HepG2 (cell line): ENCODE results near the gene TXNIP. TPM values are rescaled to one million over a fixed set of nuclear protein-coding genes. Genes with fewer than 3 reads are reported as not detected.

Experiments used
- ATAC-seq: fragments of 200-7000 bp; cut with Tn5 transposase; 3 replicates; pipeline ENCODE4 v1.9.1; 2020; ENCODE audit warnings: mild to moderate bottlenecking, moderate library complexity
- BruUV-seq: library from RNA; stranded (reverse); fragments of 400-500 nt; replicated peaks from 2 replicates; lab custom pipeline; 2021; lab: Mats Ljungman, UMichigan
- CTCF ChIA-PET: fragments of 300-600 bp; formaldehyde crosslinking; extraction: SDS; loops from one replicate; lab custom pipeline; 2021; ENCODE audit warnings: low total read pairs, inconsistent platforms, low intra/inter-chr PET ratio; lab: Yijun Ruan, JAX
- POLR2A ChIA-PET: fragments of 350-600 bp; sonication (Branson Sonifier 250); formaldehyde crosslinking; loops from one replicate; lab custom pipeline; 2020; ENCODE audit warnings: antibody characterized with exemption, inconsistent platforms; lab: Yijun Ruan, JAX
- DNase-seq: peaks from one replicate; pipeline ENCODE4 v3.0.0-alpha.2; 2015; ENCODE audit warnings: low spot score
- FAIRE-seq: peaks from 3 replicates; lab custom pipeline; 2011; peaks lifted over from hg19 to GRCh38; lab: Jason Lieb, UNC
- H2AFZ ChIP-seq: one replicate; pipeline ENCODE4 v1.6.1; 2011; ENCODE audit warnings: low read length, inconsistent platforms
- H3K27ac ChIP-seq: fragments of 300-600 bp; 3 replicates; pipeline ENCODE4 v1.8.0; 2011; ENCODE audit warnings: mixed run types, mild to moderate bottlenecking, mixed read lengths, low read length, inconsistent platforms; ENCODE audit not compliant: insufficient read depth; ENCODE audit errors: extremely low read length
- H3K27me3 ChIP-seq, 2 experiments: fragments of 200-600 bp in 1 of 2; 2 replicates in 1 of 2; 3 replicates in 1 of 2; pipeline versions ENCODE4 v1.6.0 to v1.8.0; 2011; ENCODE audit warnings: low read length in 2 of 2, mild to moderate bottlenecking in 2 of 2, moderate library complexity in 2 of 2, inconsistent platforms in 1 of 2; ENCODE audit not compliant: insufficient read depth in 2 of 2, control insufficient read depth in 1 of 2
- H3K36me3 ChIP-seq, 2 experiments: fragments of 200-600 bp in 1 of 2; replicated peaks in 1 of 2; 2 replicates in 1 of 2; 3 replicates in 1 of 2; pipeline versions ENCODE4 v1.5.1 to v1.8.0; 2011; ENCODE audit warnings: low read length in 2 of 2, inconsistent platforms in 1 of 2; ENCODE audit not compliant: insufficient read depth in 2 of 2, control insufficient read depth in 1 of 2
- H3K4me1 ChIP-seq: 2 replicates; pipeline ENCODE4 v1.5.1; 2012; ENCODE audit warnings: low read length, inconsistent platforms; ENCODE audit not compliant: insufficient read depth
- H3K4me2 ChIP-seq: 2 replicates; pipeline ENCODE4 v1.6.0; 2011; ENCODE audit warnings: low read depth, low read length, inconsistent platforms
- H3K4me3 ChIP-seq, 3 experiments: fragments of 200-600 bp in 1 of 3; sonication (generic), shearing (Covaris generic) in 1 of 3; replicated peaks in 1 of 3; 2 replicates each; pipeline ENCODE4 v1.5.1; 2011 to 2016; ENCODE audit warnings: low read length in 3 of 3, inconsistent platforms in 2 of 3, low read depth in 2 of 3, mild to moderate bottlenecking in 2 of 3, control low read depth in 1 of 3, mixed read lengths in 1 of 3; ENCODE audit not compliant: insufficient read depth in 1 of 3
- H3K79me2 ChIP-seq: one replicate; pipeline ENCODE4 v1.6.1; 2011; ENCODE audit warnings: low read length, inconsistent platforms; ENCODE audit not compliant: insufficient read depth
- H3K9ac ChIP-seq: 2 replicates; pipeline ENCODE4 v1.6.0; 2011; ENCODE audit warnings: mild to moderate bottlenecking, low read depth, low read length, inconsistent platforms; ENCODE audit not compliant: insufficient read depth
- H3K9me3 ChIP-seq: 2 replicates; pipeline ENCODE4 v1.5.1; 2012; ENCODE audit warnings: mild to moderate bottlenecking, low read length
- H4K20me1 ChIP-seq: 2 replicates; pipeline ENCODE4 v1.6.0; 2011; ENCODE audit warnings: inconsistent platforms, mild to moderate bottlenecking, low read length, moderate library complexity; ENCODE audit not compliant: insufficient read depth
- AGO2 ChIP-seq: fragments of 200-400 bp; formaldehyde crosslinking; optimal IDR thresholded peaks from 2 replicates; pipeline ENCODE3; 2017; ENCODE audit warnings: mild to moderate bottlenecking, low read depth, low read length, moderate library complexity
- KAT8 ChIP-seq: IDR thresholded peaks from 2 replicates; pipeline ENCODE4 v1.6.1; 2016; ENCODE audit warnings: missing genetic modification reagents, missing compliant biosample characterization
- KMT2B ChIP-seq: IDR thresholded peaks from 2 replicates; pipeline ENCODE4 v1.6.1; 2016; ENCODE audit warnings: missing genetic modification reagents, missing compliant biosample characterization
- ONECUT2 ChIP-seq: sonication (generic); formaldehyde crosslinking; IDR thresholded peaks from 2 replicates; pipeline ENCODE4 v1.4.0; 2020; ENCODE audit warnings: missing genetic modification reagents
- SAP130 ChIP-seq: IDR thresholded peaks from 2 replicates; pipeline ENCODE4 v1.6.1; 2016; ENCODE audit warnings: low read depth
- SP140L ChIP-seq: sonication (generic); formaldehyde crosslinking; IDR thresholded peaks from 2 replicates; pipeline ENCODE4 v1.4.0; 2020; ENCODE audit warnings: missing genetic modification reagents, borderline replicate concordance
- TARDBP ChIP-seq: sonication (generic); formaldehyde crosslinking; IDR thresholded peaks from 2 replicates; pipeline ENCODE4 v1.8.0; 2022; ENCODE audit warnings: mild to moderate bottlenecking, missing genetic modification reagents
- WIZ ChIP-seq: sonication (generic); formaldehyde crosslinking; IDR thresholded peaks from 2 replicates; pipeline ENCODE4 v1.5.1; 2020; ENCODE audit warnings: mild to moderate bottlenecking, missing genetic modification reagents
- ZBTB8A ChIP-seq: sonication (generic); formaldehyde crosslinking; IDR thresholded peaks from 2 replicates; pipeline ENCODE4 v1.4.0; 2020; ENCODE audit warnings: mild to moderate bottlenecking, low read depth, missing genetic modification reagents, borderline replicate concordance
- ZNF354B ChIP-seq: sonication (generic); formaldehyde crosslinking; IDR thresholded peaks from 2 replicates; pipeline ENCODE4 v1.8.0; 2022; ENCODE audit warnings: mild to moderate bottlenecking, missing genetic modification reagents
- ZNF451 ChIP-seq: sonication (generic); formaldehyde crosslinking; IDR thresholded peaks from 2 replicates; pipeline ENCODE4 v1.5.0; 2020; ENCODE audit warnings: mild to moderate bottlenecking, missing genetic modification reagents
- ZNF720 ChIP-seq: sonication (generic); formaldehyde crosslinking; IDR thresholded peaks from 2 replicates; pipeline ENCODE4 v1.4.0; 2020; ENCODE audit warnings: missing genetic modification reagents
- ZNF850 ChIP-seq: sonication (generic); formaldehyde crosslinking; conservative IDR thresholded peaks from 2 replicates; pipeline ENCODE4 v1.9.0; 2021; ENCODE audit warnings: mild to moderate bottlenecking, missing genetic modification reagents
- WGBS: methylation state at CpG from one replicate; pipeline ENCODE4 v1.1.6; 2017; ENCODE audit warnings: low lambda C conversion rate; 5-methylcytosine and 5-hydroxymethylcytosine counted together
- in situ Hi-C: cut with HindIII; loops from 2 replicates; pipeline ENCODE4 v1.10.0; 2017; ENCODE audit warnings: low pct_unique_long_range_greater_than_20kb; ENCODE audit not compliant: extremely low pct_ligation_motif_present
- intact Hi-C: fragments of 100-400 bp; cut with micrococcal nuclease; formaldehyde crosslinking; loops from one replicate; pipeline ENCODE4 v1.10.0; 2022; ENCODE audit not compliant: unreplicated experiment
- polyA plus RNA-seq, 8 experiments: library from polyadenylated mRNA; depleted of rRNA in 3 of 8; stranded (reverse) in 7 of 8; unstranded in 1 of 8; fragments of >200 nt; fragmentation: Illumina TruSeq in 4 of 8; extraction: Trizol in 4 of 8; gene quantifications; 2 replicates each; pipeline versions ENCODE4 v1.2.1 to v1.2.3, GENCODE V29; 2011 to 2016; ENCODE audit warnings: low read depth in 4 of 8, missing spikeins in 1 of 8, mixed read lengths in 1 of 8; ENCODE audit not compliant: insufficient read depth in 1 of 8
- total RNA-seq, 5 experiments: library from RNA; depleted of rRNA; stranded (reverse); fragments of >200 nt; fragmentation: Illumina TruSeq; extraction: Trizol; gene quantifications; 2 replicates each; pipeline ENCODE4 v1.2.3, GENCODE V29; 2016; ENCODE audit warnings: low read depth in 1 of 5
- TF ChIP-seq, protein P1 (sequence below): sonication (generic); formaldehyde crosslinking; IDR thresholded peaks from 2 replicates; pipeline ENCODE4 v1.8.1; 2023; ENCODE audit warnings: mild to moderate bottlenecking, inconsistent platforms, moderate library complexity, missing genetic modification reagents, borderline replicate concordance
- TF ChIP-seq, protein P2 (sequence below): fragments of 450-650 bp; IDR thresholded peaks from 2 replicates; pipeline ENCODE4 v1.6.1; 2016
- TF ChIP-seq, protein P3 (sequence below): sonication (generic); formaldehyde crosslinking; IDR thresholded peaks from 2 replicates; pipeline ENCODE4 v1.4.0; 2020; ENCODE audit warnings: mild to moderate bottlenecking, missing genetic modification reagents
- TF ChIP-seq, protein P4 (sequence below): sonication (generic); formaldehyde crosslinking; IDR thresholded peaks from 2 replicates; pipeline ENCODE4 v1.4.0; 2020; ENCODE audit warnings: missing genetic modification reagents, mild to moderate bottlenecking, borderline replicate concordance

TXNIP gene
- total and polyA plus RNA-seq, 2 of the 13 experiments (the other 11 are each of a cell fraction or from before 2014, with no cell fraction given): 24.4 to 237 TPM

DNA sequence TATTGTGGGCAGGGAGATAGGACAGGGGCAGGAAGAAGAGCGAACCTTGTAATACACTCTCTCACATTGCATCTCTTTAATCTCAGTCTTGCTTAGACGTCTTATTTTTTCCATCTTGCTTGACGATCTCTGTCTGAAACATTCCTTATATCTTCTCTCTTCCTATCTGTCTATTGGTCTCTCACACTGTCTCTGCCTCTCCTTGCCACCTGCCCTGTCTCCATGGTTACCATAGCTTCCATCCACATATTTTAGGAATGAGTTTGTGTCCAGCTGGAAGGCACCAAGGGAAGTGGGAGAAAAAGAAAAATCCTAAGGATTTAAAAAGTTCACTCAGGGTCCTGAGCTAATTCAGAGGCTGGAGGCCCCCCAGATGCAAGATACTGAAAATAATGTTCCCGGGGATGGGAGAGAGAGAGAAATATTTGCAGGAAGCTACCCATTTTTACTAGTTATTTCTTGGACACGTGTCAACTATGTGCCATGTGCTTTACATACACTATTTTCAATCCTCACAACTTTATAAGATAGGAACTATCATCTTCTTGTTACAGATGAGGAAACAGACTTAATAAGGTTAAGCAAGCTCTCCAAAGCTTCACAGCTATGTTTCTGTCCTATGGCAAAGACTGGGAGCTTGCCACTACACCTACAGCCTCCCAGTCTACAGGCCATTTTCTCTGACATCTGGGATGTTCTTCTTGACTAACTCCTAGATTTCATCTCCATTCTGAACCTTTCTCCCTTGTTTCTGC is 32.9 kb downstream of the TXNIP start:
- BruUV-seq: no TSS peak
- peak overlapping the region; percentile 77 to 84 (median 82) for H3K4me3 ChIP-seq
- ChIA-PET POLR2A (interaction anchor here (0.6 to 3.4 kb wide), 14 partner anchors 9 to 118 kb away, joined by 3 to 51 read pairs (median 4); partner anchors contain the start of genes NUDT17, PIAS3 and RBM8A), CTCF (no interaction called here)
- no peak for ATAC-seq
- 25% methylated on average over 5 of the region's 5 CpGs for WGBS
- H3K27me3 ChIP-seq: peaks cover 0 to 30% of the 10 kb centered on the region in 2 experiments; a peak in 3 of 5 replicates
- intact Hi-C loops: loop anchor here (2.0 to 5.0 kb wide), 3 partner anchors 37 to 106 kb away; partner anchors contain the start of genes PIAS3 and RBM8A
- H4K20me1 ChIP-seq: no peaks in the 10 kb centered on the region
- in situ Hi-C loops: loop anchor here (5.0 kb wide), 1 partner anchor 36 kb away; the partner anchor contains the start of gene RBM8A
- no peak for FAIRE-seq
- H3K79me2 ChIP-seq: no peaks in the 10 kb centered on the region
- H3K9me3 ChIP-seq: no peaks in the 10 kb centered on the region
- DNase-seq: no peak
- H3K36me3 ChIP-seq: no peaks in the 10 kb centered on the region
- no peak overlapping the region for H2AFZ ChIP-seq
- peak overlapping the region; percentile 78 for H3K9ac ChIP-seq
- peak overlapping the region; percentile 93 for H3K4me2 ChIP-seq
- H3K4me1 ChIP-seq: peaks cover 53% of the 10 kb centered on the region
- H3K27ac ChIP-seq: peak overlapping the region; percentile 53
- TF ChIP-seq SAP130 (CRISPR knock-in tag) (peak; percentile 33), SP140L (CRISPR knock-in tag) (no peak), TARDBP (no peak), ZNF720 (CRISPR knock-in tag) (no peak), ONECUT2 (no peak), AGO2 (no peak), ZBTB8A (CRISPR knock-in tag) (no peak), KMT2B (CRISPR knock-in tag) (no peak), KAT8 (CRISPR knock-in tag) (no peak), WIZ (CRISPR knock-in tag) (no peak), ZNF354B (CRISPR knock-in tag) (no peak), ZNF850 (CRISPR knock-in tag) (no peak), ZNF451 (CRISPR knock-in tag) (no peak)
- TF ChIP-seq, protein P1, sequence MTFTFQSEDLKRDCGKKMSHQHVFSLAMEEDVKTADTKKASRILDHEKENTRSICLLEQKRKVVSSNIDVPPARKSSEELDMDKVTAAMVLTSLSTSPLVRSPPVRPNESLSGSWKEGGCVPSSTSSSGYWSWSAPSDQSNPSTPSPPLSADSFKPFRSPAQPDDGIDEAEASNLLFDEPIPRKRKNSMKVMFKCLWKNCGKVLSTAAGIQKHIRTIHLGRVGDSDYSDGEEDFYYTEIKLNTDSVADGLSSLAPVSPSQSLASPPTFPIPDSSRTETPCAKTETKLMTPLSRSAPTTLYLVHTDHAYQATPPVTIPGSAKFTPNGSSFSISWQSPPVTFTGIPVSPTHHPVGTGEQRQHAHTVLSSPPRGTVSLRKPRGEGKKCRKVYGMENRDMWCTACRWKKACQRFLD (CRISPR knock-in tag): no peak
- TF ChIP-seq, protein P2, sequence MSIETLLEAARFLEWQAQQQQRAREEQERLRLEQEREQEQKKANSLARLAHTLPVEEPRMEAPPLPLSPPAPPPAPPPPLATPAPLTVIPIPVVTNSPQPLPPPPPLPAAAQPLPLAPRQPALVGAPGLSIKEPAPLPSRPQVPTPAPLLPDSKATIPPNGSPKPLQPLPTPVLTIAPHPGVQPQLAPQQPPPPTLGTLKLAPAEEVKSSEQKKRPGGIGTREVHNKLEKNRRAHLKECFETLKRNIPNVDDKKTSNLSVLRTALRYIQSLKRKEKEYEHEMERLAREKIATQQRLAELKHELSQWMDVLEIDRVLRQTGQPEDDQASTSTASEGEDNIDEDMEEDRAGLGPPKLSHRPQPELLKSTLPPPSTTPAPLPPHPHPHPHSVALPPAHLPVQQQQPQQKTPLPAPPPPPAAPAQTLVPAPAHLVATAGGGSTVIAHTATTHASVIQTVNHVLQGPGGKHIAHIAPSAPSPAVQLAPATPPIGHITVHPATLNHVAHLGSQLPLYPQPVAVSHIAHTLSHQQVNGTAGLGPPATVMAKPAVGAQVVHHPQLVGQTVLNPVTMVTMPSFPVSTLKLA: peak; percentile 84
- TF ChIP-seq, protein P3, sequence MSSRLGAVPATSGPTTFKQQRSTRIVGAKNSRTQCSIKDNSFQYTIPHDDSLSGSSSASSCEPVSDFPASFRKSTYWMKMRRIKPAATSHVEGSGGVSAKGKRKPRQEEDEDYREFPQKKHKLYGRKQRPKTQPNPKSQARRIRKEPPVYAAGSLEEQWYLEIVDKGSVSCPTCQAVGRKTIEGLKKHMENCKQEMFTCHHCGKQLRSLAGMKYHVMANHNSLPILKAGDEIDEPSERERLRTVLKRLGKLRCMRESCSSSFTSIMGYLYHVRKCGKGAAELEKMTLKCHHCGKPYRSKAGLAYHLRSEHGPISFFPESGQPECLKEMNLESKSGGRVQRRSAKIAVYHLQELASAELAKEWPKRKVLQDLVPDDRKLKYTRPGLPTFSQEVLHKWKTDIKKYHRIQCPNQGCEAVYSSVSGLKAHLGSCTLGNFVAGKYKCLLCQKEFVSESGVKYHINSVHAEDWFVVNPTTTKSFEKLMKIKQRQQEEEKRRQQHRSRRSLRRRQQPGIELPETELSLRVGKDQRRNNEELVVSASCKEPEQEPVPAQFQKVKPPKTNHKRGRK (CRISPR knock-in tag): no peak
- TF ChIP-seq, protein P4, sequence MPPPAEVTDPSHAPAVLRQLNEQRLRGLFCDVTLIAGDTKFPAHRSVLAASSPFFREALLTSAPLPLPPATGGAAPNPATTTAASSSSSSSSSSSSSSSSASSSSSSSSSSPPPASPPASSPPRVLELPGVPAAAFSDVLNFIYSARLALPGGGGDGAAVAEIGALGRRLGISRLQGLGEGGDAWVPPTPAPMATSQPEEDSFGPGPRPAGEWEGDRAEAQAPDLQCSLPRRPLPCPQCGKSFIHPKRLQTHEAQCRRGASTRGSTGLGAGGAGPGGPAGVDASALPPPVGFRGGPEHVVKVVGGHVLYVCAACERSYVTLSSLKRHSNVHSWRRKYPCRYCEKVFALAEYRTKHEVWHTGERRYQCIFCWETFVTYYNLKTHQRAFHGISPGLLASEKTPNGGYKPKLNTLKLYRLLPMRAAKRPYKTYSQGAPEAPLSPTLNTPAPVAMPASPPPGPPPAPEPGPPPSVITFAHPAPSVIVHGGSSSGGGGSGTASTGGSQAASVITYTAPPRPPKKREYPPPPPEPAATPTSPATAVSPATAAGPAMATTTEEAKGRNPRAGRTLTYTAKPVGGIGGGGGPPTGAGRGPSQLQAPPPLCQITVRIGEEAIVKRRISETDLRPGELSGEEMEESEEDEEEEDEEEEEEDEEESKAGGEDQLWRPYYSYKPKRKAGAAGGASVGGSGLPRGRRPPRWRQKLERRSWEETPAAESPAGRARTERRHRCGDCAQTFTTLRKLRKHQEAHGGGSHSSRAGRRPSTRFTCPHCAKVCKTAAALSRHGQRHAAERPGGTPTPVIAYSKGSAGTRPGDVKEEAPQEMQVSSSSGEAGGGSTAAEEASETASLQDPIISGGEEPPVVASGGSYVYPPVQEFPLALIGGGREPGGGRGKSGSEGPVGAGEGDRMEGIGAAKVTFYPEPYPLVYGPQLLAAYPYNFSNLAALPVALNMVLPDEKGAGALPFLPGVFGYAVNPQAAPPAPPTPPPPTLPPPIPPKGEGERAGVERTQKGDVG (CRISPR knock-in tag): no peak
